ENCODE data around the gene ADAM19. TPM values are rescaled to one million over a fixed set of nuclear protein-coding genes. Genes with fewer than 3 reads are reported as not detected.
A peak's percentile ranks its signal among the peaks of the same experiment; 100 is the strongest.

Gene ADAM19
- total and polyA plus RNA-seq, 2 of the 4 experiments (the other 2 are of a cell fraction): 35.5 to 49.2 TPM

- Histone ChIP-seq H3K36me3 (ENCODE audit: control insufficient read depth, insufficient read depth, low read length) (peaks cover 25% of the 10 kb centered on the region), H4K8ac (ENCODE audit: low read depth in 2 of 2, low read length in 2 of 2) (peak overlapping the region in 1 of 2 experiments; percentile 19; a peak in 1 of 4 replicates), H2BK5ac (ENCODE audit: low read depth, low read length, poor library complexity, severe bottlenecking) (peak overlapping the region; percentile 57), H3K56ac (ENCODE audit: extremely low read depth, insufficient read depth, low read length) (no peak overlapping the region), H3K9me3 (ENCODE audit: control insufficient read depth, insufficient read depth, low read length) (no peaks in the 10 kb centered on the region), H2BK20ac (ENCODE audit: low read depth, low read length) (no peak overlapping the region), H3K4me2 (ENCODE audit: low read depth, low read length) (no peak overlapping the region), H4K5ac (ENCODE audit: low read depth, low read length) (peak overlapping the region; percentile 51; the same call in 1 of the 2 replicates), H4K91ac (ENCODE audit: insufficient read depth, low read depth, low read length) (no peak overlapping the region; the same call in 1 of the 2 replicates), H4K20me1 (ENCODE audit: insufficient read depth, low read length) (peaks cover 15% of the 10 kb centered on the region), H3K9me1 (ENCODE audit: insufficient read depth, low read length) (peaks cover 26% of the 10 kb centered on the region), H3K27me3 (ENCODE audit: control insufficient read depth, insufficient read depth, low read length) (no peaks in the 10 kb centered on the region), H3K23ac (ENCODE audit: low read depth, low read length) (no peak overlapping the region), H3K4me1 (ENCODE audit: control insufficient read depth, insufficient read depth, low read length) (peaks cover 24% of the 10 kb centered on the region), H2BK15ac (ENCODE audit: low read depth, low read length) (no peak overlapping the region), H3K79me1 (ENCODE audit: low read depth in 1 of 2, low read length in 2 of 2) (peaks cover 29 to 67% of the 10 kb centered on the region in 2 experiments), H3K14ac (replicated peaks; ENCODE audit: low read depth, low read length) (no peak overlapping the region), H3K27ac (ENCODE audit: insufficient read depth, low read length) (peak overlapping the region; percentile 46; the same call in 1 of the 2 replicates), H2BK120ac (ENCODE audit: low read depth, low read length) (0 out of 2 replicates have a peak overlapping the region, but pooled peaks have one; percentile 18), H3K18ac (ENCODE audit: low read depth, low read length) (peak overlapping the region; percentile 24; the same call in 1 of the 2 replicates), H2AK9ac (replicated peaks; ENCODE audit: low read depth, low read length, poor library complexity) (no peak overlapping the region), H3K4me3 (ENCODE audit: insufficient read depth, low read depth, low read length) (no peak overlapping the region), H2AFZ (replicated peaks; ENCODE audit: low read length, poor library complexity) (no peak overlapping the region), H3K4ac (ENCODE audit: low read depth, low read length) (peak overlapping the region; percentile 24), H2AK5ac (ENCODE audit: low read depth, low read length) (peak overlapping the region; percentile 40; the same call in 1 of the 2 replicates), H3K9ac (ENCODE audit: low read depth, low read length) (no peak overlapping the region)
- ChIA-PET POLR2A (ENCODE audit: unreplicated experiment) (interaction anchor here (0.6 kb wide), 1 partner anchor 22 kb away, joined by 3 read pairs; no protein-coding TSS in a partner anchor), CTCF (interaction anchor here (0.5 kb wide), 1 partner anchor 19 kb away, joined by 4 read pairs; no protein-coding TSS in a partner anchor)
- in situ Hi-C loops (cut with MboI; ENCODE audit: low sequenced_read_pairs): loop anchor here (10.0 kb wide), 1 partner anchor 208 kb away; no protein-coding TSS in a partner anchor
- ATAC-seq (ENCODE audit: low read depth) (peak; percentile 4; the same call in 1 of the 2 replicates), DNase-seq (peak; percentile 68)
- peak; percentile 34; the same call in 1 of the 2 replicates for TF ChIP-seq CEBPB (IDR thresholded peaks at IDR 0.05; ENCODE audit: low read depth, low read length)
- TF ChIP-seq, protein P1, sequence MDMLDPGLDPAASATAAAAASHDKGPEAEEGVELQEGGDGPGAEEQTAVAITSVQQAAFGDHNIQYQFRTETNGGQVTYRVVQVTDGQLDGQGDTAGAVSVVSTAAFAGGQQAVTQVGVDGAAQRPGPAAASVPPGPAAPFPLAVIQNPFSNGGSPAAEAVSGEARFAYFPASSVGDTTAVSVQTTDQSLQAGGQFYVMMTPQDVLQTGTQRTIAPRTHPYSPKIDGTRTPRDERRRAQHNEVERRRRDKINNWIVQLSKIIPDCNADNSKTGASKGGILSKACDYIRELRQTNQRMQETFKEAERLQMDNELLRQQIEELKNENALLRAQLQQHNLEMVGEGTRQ (IDR thresholded peaks at IDR 0.05; ENCODE audit: low read depth, low read length): no peak
- 85% methylated on average over 5 of the region's 14 CpGs; no CpG with 5 or more reads in 1 of the 2 experiments for WGBS, 2 experiments (ENCODE audit: extremely low coverage in 2 of 2, insufficient read length in 1 of 2)
- no TSS peak for BruUV-seq (replicated peaks)
- intact Hi-C loops (cut with micrococcal nuclease): loop anchor here (10.0 kb wide), 1 partner anchor 208 kb away; no protein-coding TSS in a partner anchor
- dilution Hi-C loops (cut with HindIII; ENCODE audit: low sequenced_read_pairs, unreplicated experiment): no loop called here
Measured at GRCh38 chr5:157506981-157507780, 68.4 kb downstream of the ADAM19 start.
